ENCODE data around the gene LENG1. TPM values are rescaled to one million over a fixed set of nuclear protein-coding genes. Genes with fewer than 3 reads are reported as not detected.

Gene LENG1
- total RNA-seq, 1 donor from 2014 or later: 3.4 TPM

- TF ChIP-seq CTCF (IDR thresholded peaks at IDR 0.05; ENCODE audit: unreplicated experiment): no peak
These were observed 35.1 kb downstream of the LENG1 start for GRCh38 chr19:54124393-54124792.

GRCh38 chr19:54123682-54124081 lies 35.8 kb downstream of the LENG1 start:
- Mint-ChIP-seq H3K9me3 (ENCODE audit: unreplicated experiment) (no peaks in the 10 kb centered on the region), H3K27me3 (ENCODE audit: unreplicated experiment) (peaks cover 14% of the 10 kb centered on the region), H3K36me3 (ENCODE audit: low read depth, unreplicated experiment) (peaks cover 35% of the 10 kb centered on the region), H3K4me1 (ENCODE audit: unreplicated experiment) (no peaks in the 10 kb centered on the region), H3K27ac (ENCODE audit: unreplicated experiment) (no peak overlapping the region), H3K4me3 (ENCODE audit: unreplicated experiment) (no peak overlapping the region)
- no peak for DNase-seq (ENCODE audit: low spot score)
- no peak for TF ChIP-seq CTCF (IDR thresholded peaks at IDR 0.05; ENCODE audit: unreplicated experiment)

More at GRCh38 chr19:54124393-54124792, 35.1 kb downstream of the LENG1 start:
- H3K27me3 Mint-ChIP-seq (ENCODE audit: unreplicated experiment): peaks cover 14% of the 10 kb centered on the region
- H3K27ac Mint-ChIP-seq (ENCODE audit: unreplicated experiment): no peak overlapping the region
- H3K4me1 Mint-ChIP-seq (ENCODE audit: unreplicated experiment): no peaks in the 10 kb centered on the region
- H3K9me3 Mint-ChIP-seq (ENCODE audit: unreplicated experiment): no peaks in the 10 kb centered on the region
- peaks cover 35% of the 10 kb centered on the region for H3K36me3 Mint-ChIP-seq (ENCODE audit: low read depth, unreplicated experiment)
- no peak overlapping the region for H3K4me3 Mint-ChIP-seq (ENCODE audit: unreplicated experiment)
- no peak for DNase-seq (ENCODE audit: low spot score)

- peaks cover 9% of the 10 kb centered on the region for H3K4me1 Mint-ChIP-seq (ENCODE audit: unreplicated experiment)
- no peak for TF ChIP-seq CTCF (IDR thresholded peaks at IDR 0.05; ENCODE audit: unreplicated experiment)
- DNase-seq (ENCODE audit: low spot score): no peak
- H3K27ac Mint-ChIP-seq (ENCODE audit: unreplicated experiment): no peak overlapping the region
- no peak overlapping the region for H3K4me3 Mint-ChIP-seq (ENCODE audit: unreplicated experiment)
- H3K27me3 Mint-ChIP-seq (ENCODE audit: unreplicated experiment): peaks cover 14% of the 10 kb centered on the region
- H3K36me3 Mint-ChIP-seq (ENCODE audit: low read depth, unreplicated experiment): peaks cover 38% of the 10 kb centered on the region
- H3K9me3 Mint-ChIP-seq (ENCODE audit: unreplicated experiment): no peaks in the 10 kb centered on the region
These were observed 38.3 kb downstream of the LENG1 start for GRCh38 chr19:54121259-54121658.

- Mint-ChIP-seq H3K36me3 (ENCODE audit: low read depth, unreplicated experiment) (peaks cover 31% of the 10 kb centered on the region), H3K27me3 (ENCODE audit: unreplicated experiment) (peaks cover 19% of the 10 kb centered on the region), H3K4me1 (ENCODE audit: unreplicated experiment) (peaks cover 25% of the 10 kb centered on the region), H3K27ac (ENCODE audit: unreplicated experiment) (peak within 1 kb of the TSS; percentile 92), H3K9me3 (ENCODE audit: unreplicated experiment) (no peaks in the 10 kb centered on the region), H3K4me3 (ENCODE audit: unreplicated experiment) (peak within 1 kb of the TSS; percentile 99)
- TF ChIP-seq CTCF (IDR thresholded peaks at IDR 0.05; ENCODE audit: unreplicated experiment): no peak
- peak; percentile 88 for DNase-seq (ENCODE audit: low spot score)
These were observed 44.1 kb downstream of the LENG1 start, which contains the start of the genes PRPF31 and TFPT for GRCh38 chr19:54115109-54116063. TSS of gene PRPF31 (plus strand) at chr19:54115754. CDS start at chr19:54118279, 2,525 bp downstream. TSS of gene TFPT (minus strand) at chr19:54115657. CDS start at chr19:54115269, 388 bp downstream.
